ENCODE data around the gene SPAG7. TPM values are rescaled to one million over a fixed set of nuclear protein-coding genes. Genes with fewer than 3 reads are reported as not detected.

SPAG7 gene, protein sequence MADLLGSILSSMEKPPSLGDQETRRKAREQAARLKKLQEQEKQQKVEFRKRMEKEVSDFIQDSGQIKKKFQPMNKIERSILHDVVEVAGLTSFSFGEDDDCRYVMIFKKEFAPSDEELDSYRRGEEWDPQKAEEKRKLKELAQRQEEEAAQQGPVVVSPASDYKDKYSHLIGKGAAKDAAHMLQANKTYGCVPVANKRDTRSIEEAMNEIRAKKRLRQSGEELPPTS
- 45.4 and 49.7 TPM in 2 replicates for total RNA-seq

DNA sequence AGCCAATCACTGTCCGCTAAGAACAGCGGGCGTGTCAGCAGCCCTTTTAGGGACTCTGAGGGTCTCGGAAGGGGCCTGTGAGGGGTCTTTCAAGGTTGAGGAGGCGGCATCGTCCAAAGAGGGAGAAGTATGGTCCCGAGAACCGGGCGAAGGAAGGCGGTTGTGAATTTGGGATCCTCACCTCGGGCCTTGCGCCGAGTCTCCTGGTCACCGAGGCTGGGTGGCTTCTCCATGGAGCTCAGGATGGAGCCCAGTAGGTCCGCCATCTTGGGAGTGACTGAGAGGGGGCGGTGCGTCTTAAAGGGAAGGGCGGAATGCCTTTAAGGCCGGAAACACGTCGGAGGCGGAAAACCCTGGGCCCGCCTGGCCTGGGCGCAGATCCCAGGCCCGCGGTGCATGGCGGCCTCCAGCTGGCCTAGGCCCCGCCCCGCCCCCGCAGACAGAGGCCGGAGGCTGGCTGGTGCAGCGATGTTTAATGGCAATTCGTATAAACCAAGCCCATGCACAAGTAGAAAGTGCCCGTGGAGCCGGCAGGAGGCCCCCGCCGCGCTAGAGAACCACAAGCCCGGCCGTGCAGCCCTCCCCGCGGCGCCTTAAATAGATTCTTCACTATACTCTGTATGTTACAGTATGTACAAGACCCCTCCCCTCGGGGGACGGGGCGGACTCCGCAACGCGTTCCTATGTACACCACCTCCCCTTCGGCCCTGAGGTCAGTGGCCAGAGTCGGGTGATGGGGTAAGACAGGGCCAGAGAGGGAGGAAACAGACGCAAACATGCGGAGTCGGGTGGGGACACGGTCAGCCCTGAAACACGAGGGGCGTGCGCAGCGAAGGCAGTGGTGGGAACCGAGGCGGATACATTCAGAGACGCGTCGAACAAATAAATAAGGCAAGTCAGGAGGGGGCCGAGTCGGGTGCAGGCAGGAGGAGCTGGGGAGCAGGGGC lies at the start of gene SPAG7:
TSS of gene SPAG7 (minus strand) at position 279 of the 947 bp plus-strand sequence. CDS start at position 266, 13 bp downstream.
- DNase-seq (ENCODE audit: low read depth in 2 of 2): peak; percentile 96 to 99

DNA sequence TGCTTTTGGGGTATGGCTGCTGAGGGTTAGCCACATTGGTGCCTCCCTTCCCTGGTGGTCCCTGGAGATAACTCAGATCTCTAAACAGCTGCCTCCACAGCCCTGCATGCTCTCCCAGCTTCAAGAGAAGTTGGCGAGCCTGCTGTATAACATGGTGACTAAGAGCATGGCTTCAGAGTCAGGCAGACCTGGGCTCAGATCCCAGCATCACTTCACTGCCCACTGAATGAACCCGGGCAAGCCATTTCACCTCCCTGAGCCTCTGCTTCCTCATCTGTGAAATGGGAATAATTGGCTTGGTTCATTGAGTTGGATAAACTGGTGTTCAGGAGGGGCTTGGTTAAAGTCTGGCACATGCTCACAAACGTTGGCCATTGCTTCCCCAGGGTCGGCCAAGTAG lies 46.7 kb upstream of the SPAG7 start:
- DNase-seq (ENCODE audit: low read depth in 2 of 2): no peak

DNA sequence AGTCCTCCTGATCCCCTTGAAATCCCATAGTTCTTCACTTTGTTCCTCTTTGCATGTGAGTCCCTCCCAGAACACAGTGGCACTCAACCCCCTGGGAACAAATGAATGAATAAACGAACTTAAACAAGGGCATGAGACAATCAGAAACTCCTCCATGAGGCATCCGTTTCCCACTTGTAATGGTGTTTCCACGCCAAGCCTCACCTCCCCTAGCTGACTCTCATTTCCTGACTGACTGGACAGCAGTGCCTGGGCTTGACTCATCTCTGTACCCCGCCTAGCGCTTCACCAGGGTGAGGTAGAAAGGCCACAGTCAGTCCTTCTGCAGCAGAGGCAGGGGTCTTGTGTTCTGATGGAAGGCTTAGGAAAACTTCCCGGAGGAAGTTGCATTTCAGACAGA lies 44.3 kb upstream of the SPAG7 start:
- peak; percentile 88 to 90 for DNase-seq (ENCODE audit: low read depth in 2 of 2)

DNA sequence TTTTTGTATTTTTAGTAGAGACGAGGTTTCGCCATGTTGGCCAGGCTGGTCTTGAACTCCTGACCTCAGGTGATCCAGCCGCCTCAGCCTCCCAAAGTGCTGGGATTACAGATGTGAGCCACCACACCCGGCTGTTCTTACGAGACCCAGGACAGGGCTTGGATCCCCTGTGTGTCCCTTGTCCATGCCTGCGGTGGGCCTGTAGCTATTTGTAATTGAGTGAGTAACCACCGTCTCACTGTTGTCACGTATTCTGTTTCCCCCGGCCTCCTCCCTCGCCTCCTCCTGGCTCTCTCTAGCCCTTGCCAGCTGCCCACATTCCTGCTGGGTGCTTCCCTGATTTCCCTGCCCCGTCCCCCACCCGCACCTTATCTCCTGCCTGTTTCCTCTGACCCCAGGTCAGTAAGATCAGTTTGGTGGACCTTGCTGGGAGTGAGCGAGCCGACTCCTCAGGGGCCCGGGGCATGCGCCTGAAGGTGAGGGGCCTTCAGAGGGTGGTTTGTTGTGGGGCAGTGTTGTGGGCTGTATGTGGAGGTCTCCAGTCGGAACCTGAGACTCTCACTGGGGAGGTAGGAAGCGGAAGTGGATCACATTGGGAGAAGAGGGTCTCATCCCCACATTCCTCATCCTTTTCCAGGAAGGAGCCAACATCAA lies 35.7 kb upstream of the SPAG7 start:
- DNase-seq (ENCODE audit: low read depth in 2 of 2): no peak

DNA sequence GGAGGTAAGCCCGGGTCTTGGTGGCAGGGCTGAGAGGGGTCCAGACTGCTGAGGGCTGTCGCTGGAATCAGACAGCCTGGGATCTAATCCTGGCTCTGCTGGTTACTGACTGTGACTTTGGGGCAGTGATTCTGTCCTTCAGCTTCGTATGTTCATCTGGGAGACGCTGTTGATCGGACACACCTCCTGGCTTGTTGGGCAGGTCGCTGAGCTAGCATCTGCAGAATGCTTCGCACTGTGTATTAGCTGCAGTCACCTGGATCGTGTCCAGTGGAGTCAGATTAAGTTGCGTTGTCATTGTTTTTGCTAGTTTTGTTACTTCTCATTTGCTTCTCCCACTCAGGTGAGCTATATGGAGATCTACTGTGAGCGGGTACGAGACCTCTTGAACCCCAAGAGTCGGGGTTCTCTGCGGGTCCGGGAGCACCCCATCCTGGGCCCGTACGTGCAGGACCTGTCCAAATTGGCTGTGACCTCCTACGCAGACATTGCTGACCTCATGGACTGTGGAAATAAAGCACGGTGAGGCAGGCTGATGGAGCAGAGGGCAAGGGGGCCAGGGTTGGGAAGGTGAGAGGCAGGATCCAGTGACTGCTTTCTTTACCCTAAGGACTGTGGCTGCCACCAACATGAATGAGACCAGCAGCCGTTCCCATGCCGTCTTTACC lies 34.6 kb upstream of the SPAG7 start:
- no peak for DNase-seq (ENCODE audit: low read depth in 2 of 2)

DNA sequence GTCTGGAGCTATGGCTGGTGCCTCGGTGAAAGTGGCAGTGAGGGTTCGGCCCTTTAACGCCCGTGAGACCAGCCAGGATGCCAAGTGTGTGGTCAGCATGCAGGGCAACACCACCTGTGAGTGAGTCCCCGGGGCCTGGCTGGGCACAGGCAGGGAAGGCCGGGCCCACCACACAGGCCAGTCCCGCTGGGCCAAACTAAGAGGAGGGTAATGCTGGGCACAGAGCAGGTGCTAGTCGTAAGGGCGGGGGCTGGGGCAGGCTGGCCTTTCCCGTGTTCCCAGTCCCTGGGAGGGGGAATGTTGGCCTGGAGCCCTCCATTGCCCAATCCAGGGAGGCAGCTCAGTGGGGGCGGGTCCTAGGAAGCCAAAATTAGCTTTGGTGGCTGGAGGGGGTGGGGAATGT lies 32.6 kb upstream of the SPAG7 start:
- no peak for DNase-seq (ENCODE audit: low read depth in 2 of 2)

DNA sequence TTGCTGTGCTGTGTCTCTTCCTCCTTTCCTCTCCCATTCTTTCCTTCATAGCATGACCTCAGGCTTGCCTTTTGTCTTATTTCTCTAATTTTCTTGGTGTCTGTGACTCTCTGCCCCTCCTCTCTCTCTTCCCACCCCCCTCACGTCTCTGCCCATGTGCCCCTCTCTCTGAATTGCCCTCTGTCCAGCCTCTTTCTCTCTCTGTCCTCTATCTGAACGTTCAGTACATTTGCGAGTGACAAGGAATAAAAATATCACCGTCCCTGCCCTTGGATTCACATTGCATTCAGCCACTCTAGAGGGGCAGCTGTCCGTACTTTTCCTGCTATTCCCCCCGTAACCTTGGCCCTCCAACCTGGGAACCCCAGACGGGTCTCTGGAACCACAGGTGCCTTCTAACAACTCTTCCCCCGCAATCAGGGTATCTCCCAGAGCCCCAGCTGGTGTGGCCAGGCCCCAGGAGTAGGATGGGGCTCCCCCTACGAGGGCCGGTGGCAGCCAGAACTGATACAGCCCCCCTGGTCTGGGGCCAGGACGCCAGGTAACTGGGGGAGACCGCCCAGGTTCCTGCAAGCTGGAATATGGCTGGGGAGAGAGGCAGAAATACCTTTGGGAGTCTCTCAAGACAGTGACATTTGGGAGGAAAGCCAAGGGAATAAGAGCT lies 31.9 kb upstream of the SPAG7 start:
- DNase-seq (ENCODE audit: low read depth in 2 of 2): no peak

DNA sequence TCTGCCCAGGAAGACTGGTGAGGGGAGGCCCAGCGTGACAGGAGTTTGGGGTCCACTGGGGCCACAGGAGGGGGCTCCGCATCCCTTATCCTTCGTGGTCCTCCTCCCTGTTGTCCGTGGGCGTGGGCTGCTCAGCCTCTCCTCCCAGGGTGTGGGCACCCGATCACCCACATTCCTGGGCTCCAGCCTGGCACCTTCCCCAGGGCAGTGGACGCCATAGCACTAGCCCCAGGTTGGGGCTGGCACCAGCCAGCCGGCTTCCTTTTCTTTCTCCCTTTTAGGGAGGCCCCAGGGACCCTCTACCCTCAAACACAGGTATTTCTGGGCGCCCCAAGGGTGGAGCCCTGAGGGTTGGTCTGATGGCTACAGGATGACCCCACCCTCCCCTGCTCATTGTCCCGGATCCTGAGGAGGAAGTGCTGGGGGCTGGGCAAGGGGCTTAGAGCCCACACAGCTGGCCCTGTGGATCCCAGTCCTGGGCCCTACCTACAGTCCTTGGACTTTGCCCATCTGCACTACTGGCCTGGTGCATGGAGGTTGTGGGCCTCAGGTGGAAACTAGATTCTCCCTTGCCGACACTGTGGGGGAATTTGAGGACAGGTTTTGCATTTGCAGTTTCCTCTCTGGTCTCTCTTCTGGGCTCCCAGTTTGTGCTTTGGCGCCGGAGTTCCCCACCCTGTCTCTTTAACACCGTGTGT lies 31.3 kb upstream of the SPAG7 start:
- DNase-seq (ENCODE audit: low read depth in 2 of 2): peak in 1 of 2 donors; percentile 13

DNA sequence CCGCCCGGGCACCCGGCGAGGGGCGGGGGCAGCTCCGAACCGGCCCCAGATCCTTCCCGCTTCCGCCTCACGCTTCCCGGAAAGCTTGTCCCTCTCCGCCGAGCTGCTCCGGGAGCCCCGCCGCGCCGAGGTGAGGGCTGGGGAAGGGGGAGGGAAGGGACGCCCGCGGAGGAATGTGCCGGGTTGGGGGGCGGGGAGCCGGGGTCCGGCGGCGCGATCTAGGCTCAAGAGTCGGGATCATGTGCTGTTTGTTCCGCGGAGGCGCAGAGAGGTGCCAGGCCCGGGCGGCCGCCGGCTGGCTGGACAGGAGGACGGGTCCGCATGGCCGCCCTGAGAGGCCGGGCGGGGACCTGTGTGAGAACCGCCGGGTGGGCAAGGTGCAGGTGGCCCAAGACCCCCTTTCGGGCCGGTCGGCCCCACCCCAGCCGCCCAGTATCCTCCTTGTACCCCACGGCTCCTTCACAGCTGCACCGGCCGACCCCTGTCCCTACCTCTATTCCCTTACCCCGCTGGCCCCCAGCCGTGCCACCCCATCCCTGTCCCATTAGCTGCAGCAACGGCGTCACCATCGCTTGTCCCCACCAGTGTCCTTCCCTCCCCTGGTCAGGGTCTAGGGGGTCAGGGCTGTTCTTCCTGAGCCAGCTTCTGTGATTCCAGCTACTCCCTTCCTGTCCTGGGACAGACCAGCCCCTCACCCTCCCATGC lies 30.6 kb upstream of the SPAG7 start:
- peak in 1 of 2 donors; percentile 37 for DNase-seq (ENCODE audit: low read depth in 2 of 2)

DNA sequence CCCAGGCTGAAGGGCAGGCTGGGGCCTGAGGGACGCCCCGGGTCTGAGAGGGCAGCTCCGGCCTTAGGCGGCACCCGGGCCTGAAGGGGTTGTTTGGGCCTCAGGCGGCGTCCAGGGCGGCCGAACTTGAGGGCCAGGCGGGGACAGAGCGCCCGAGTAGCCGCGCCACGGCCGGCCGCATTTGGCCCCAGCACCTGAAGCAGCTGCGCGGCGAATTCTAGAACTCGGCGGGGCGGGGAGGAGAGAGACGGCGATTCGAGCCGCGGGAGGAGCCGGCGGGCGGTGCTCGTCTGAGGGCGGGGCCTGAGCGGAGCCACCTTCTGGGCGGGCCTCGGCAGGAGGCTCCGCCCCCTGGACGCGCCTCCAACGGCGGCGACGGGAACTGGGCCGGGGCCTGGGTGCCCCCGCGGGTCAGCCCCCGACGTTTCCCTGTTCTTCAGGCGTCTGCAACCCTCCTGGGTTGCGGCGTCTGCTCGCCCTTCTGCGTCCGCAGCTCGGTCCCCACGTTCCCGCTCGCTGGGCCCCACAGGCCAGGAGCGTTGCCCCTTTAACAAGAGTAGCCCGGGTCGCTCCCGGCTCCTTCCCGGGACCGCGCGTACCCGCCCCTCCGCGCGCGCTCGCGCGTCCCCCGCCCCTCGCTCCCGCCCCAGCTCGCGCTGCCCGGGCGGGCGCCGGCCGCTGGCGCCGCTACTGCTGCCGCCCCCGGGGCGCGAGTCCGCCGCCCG lies 29.8 kb upstream of the SPAG7 start, which contains the start of the genes INCA1 and KIF1C:
TSS of gene INCA1 (minus strand) at position 221 of the 725 bp plus-strand sequence. CDS start 3,085 bp downstream, outside the sequence.
TSS of gene KIF1C (plus strand) at position 649 of the 725 bp plus-strand sequence. CDS start 2,297 bp downstream, outside the sequence.
- peak; percentile 54 to 90 for DNase-seq (ENCODE audit: low read depth in 2 of 2)

DNA sequence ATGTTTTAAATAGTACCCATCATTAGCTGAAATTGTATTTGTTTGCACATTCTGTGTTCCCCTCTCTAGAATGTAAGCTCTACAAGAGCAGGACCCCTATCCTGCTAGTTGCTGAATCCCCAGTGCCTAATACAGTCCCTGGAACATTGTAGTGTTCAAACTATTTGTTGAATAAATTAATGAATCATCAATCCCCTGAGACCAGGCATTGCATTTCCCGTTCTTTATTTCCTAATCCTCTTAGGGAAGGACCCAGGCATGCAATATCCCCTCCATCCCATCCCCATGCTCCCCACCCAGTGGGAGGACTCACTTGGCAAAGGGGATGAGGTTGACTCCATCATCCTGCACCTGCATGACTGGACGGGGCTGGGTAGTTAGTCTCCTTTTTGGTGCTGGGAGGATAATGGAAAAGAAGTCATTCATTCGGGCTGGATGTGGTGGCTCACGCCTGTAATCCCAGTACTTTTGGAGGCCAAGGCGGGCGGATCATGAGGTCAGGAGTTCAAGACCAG lies 26.5 kb upstream of the SPAG7 start:
- DNase-seq (ENCODE audit: low read depth in 2 of 2): no peak

DNA sequence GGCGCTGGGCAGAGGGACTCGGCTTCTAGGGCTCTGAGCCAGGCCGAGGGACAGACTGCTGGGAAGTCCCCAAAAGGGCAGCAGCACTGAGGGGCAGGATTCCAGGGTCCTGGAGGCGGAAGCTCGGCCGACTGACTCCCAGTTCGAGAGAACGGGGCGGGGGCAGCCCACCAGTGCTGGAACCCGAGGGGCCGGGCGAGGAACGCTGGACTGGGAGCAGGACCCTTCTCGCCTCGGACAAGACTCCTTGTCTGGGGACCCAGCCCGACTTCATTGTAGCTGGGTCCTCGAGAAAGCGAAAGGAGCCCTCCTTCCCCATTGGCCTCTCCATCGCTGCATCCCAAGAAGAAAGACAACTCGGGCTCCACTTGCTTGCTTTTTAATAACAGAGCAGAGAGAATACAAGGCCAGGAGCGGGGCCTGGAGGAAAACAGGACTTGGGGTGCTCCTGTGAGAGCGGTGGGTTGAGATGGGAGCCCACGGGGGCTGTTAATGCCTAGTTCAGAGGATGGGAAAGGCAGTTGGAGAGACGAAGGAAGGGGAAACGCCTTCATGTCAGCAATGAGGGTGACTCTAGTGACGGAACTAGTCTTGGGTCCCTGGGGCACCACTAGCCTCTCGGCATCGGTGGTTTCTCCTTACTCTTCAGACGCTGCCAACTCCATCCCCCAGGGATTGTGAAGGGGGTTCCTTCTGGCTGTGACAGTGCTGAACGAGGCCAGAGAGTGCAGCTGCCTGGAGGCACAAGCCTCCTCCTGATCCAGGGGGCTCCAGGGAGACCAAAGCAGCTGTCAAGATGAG lies 20.4 kb upstream of the SPAG7 start:
- DNase-seq (ENCODE audit: low read depth in 2 of 2): no peak

DNA sequence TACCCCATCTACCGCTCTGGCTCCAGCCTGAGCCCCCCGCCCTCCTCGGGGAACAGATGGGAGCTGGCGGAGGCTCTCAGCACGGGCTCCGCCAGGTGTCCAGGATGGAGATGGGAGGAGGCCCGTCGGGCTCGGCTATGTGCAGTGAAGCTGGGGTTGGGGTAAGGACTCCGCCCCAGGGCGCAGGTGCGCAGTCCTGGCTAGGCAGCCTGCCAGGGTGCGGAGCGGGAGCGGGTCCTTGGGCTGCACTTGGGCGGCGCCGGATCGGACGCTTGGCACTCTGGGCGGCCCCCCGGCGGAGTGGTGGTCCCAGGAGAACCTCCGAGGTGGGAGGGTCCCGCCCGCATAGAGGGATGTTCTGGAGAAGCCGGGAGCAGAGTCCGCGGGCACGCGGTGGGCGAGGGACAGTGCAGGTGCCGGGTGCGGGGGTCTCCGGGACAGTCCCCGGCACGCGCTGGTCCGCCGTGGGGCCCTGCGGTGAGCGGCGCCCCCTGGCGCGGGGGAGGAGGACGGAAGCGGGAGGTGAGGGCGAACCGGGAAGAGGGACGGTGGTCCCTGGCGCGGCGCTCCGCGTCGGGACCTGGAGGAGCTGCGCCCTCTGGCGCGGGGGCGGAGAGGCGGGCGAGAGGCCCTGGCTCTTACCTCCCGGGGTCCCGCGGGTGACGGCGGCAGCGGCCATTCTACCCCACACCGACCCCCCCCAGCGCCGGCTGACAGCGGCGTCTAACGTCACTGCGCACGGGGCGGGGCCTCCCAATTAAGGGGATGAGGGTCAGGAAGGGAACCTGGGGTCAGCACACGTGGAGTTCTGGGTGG lies 19.5 kb upstream of the SPAG7 start, which contains the start of gene CAMTA2:
TSS of gene CAMTA2 (minus strand) at position 725 of the 816 bp plus-strand sequence. CDS start 1,453 bp downstream, outside the sequence.
- DNase-seq (ENCODE audit: low read depth in 2 of 2): peak; percentile 56 to 89

DNA sequence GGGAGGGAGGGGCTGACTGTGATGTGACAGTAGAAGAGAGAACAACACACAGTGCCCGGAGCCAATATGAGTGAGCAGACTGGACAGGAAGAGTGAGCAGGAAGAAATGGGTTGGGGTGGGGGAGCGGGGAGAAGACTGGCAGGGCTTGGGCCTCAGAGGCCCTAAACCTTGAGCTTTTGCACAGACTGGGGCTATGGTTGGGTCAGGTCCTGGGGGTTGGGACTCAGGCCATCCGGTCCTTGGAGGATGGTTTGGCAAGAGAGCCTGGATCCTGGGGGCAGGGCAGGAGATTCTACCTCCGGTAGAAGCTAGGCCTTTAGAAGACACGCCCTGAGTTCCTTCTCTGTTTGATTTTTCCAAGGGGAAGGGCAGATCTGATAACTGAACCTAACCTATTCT lies 18.8 kb upstream of the SPAG7 start:
- DNase-seq (ENCODE audit: low read depth in 2 of 2): peak; percentile 35 to 69

DNA sequence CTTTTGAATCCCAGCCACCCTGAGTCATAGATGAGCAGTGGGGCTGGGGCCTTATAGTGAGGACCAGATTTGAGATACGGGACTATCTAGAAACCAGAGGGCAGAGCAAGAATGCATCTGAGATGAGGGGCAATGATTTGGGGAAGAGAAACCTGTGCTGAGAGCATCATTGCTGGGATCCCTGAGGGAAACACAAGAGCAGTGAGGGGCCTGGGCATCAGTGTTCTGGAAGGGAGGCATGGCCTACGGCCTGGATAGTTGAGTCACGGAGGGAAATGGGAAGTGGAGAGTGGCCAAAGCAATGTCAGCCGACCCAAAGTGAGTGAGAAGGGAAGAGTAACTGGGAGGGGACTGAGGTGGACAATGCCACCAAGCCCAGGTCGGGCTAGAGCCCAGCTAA lies 14.7 kb upstream of the SPAG7 start:
- no peak for DNase-seq (ENCODE audit: low read depth in 2 of 2)

DNA sequence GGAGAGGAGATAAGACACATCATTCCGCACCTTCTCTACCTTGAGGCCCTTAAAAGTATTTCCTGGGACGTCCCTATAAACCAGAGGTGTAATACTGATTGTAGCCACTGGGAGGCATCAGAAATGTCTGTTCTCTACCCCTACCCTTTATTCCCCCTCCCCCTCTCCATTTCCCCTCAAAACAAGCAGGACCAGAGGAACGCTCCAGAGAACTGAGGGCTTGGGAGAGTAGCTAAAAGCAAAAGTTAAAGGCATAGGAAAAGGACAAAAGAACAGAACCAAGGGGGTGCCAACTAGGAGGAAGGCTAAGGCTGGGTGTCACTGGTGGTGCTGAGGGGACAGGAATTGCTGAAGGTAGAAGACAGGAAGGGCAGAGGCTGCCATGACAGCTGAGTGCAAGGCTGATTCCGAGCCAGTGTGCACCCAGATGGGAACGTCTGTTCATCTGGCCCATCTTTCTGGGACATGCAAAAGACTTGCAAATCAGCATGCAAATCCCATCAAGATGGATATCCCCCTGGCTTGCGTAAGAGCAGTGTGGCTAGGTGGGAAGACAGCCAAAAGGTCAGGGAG lies 13.1 kb upstream of the SPAG7 start:
- peak; percentile 47 to 70 for DNase-seq (ENCODE audit: low read depth in 2 of 2)

Data from dermis microvascular lymphatic vessel endothelial cell (primary cell).